Panc1 (cell line): ENCODE results near the gene KRT6C. TPM values are rescaled to one million over a fixed set of nuclear protein-coding genes. Genes with fewer than 3 reads are reported as not detected.

Experiments used
- ATAC-seq: fragments of 200-7000 bp; cut with Tn5 transposase; 2 replicates; pipeline ENCODE4 v1.9.1; 2020; ENCODE audit warnings: mild to moderate bottlenecking, moderate library complexity
- BruUV-seq: library from RNA; stranded (reverse); fragments of 400-500 nt; replicated peaks from 2 replicates; lab custom pipeline; 2021; lab: Mats Ljungman, UMichigan
- CTCF ChIA-PET: fragments of 300-600 bp; sonication (Branson Sonifier 250); formaldehyde crosslinking; loops from one replicate; lab custom pipeline; 2022; ENCODE audit warnings: antibody characterized with exemption; lab: Charles Lee
- POLR2A ChIA-PET: fragments of 300-600 bp; sonication (Branson Sonifier 250); formaldehyde crosslinking; loops from one replicate; lab custom pipeline; 2022; ENCODE audit warnings: antibody characterized with exemption; lab: Charles Lee
- DNase-seq: peaks from one replicate; pipeline ENCODE4 v3.0.0-alpha.2; 2010; ENCODE audit warnings: low read depth, low spot score
- H3K27ac ChIP-seq: 2 replicates; pipeline ENCODE4 v1.5.1; 2011; ENCODE audit warnings: mild to moderate bottlenecking, low read length, inconsistent platforms
- H3K27me3 ChIP-seq: fragments of 200-500 bp; sonication (Bioruptor generic); 2 replicates; pipeline ENCODE4 v1.6.0; 2014; ENCODE audit warnings: low read length, inconsistent platforms; ENCODE audit not compliant: control insufficient read depth, insufficient read depth
- H3K36me3 ChIP-seq: fragments of 200-500 bp; sonication (Bioruptor generic); 2 replicates; pipeline ENCODE4 v1.5.1; 2014; ENCODE audit warnings: inconsistent platforms, mild to moderate bottlenecking, low read length, moderate library complexity; ENCODE audit not compliant: control insufficient read depth, insufficient read depth
- H3K4me1 ChIP-seq: 2 replicates; pipeline ENCODE4 v1.5.1; 2011; ENCODE audit warnings: inconsistent platforms, mild to moderate bottlenecking, low read length, moderate library complexity; ENCODE audit not compliant: control insufficient read depth, insufficient read depth
- H3K4me3 ChIP-seq, 2 experiments: 2 replicates each; pipeline ENCODE4 v1.5.1; 2011 to 2012; ENCODE audit warnings: low read depth in 2 of 2, low read length in 2 of 2, mild to moderate bottlenecking in 2 of 2, inconsistent platforms in 1 of 2, moderate library complexity in 1 of 2
- H3K9me3 ChIP-seq: fragments of 200-500 bp; sonication (Bioruptor generic); 2 replicates; pipeline ENCODE4 v1.5.1; 2014; ENCODE audit warnings: low read depth, mild to moderate bottlenecking, inconsistent platforms, low read length, moderate library complexity; ENCODE audit not compliant: control insufficient read depth, insufficient read depth
- CTCF ChIP-seq: fragments of 450-650 bp; IDR thresholded peaks from 2 replicates; pipeline ENCODE4 v1.5.1; 2017; ENCODE audit warnings: mild to moderate bottlenecking
- POLR2AphosphoS5 ChIP-seq: IDR thresholded peaks from 2 replicates; pipeline ENCODE4 v1.6.1; 2012; ENCODE audit warnings: mild to moderate bottlenecking, low read depth, low read length, moderate library complexity
- REST ChIP-seq, 2 experiments: IDR thresholded peaks; 2 replicates each; pipeline ENCODE4 v1.6.1; 2011 to 2012; ENCODE audit warnings: low read depth in 2 of 2, control low read depth in 1 of 2, low read length in 1 of 2, mild to moderate bottlenecking in 1 of 2, moderate library complexity in 1 of 2; ENCODE audit not compliant: insufficient read depth in 1 of 2
- SIN3A ChIP-seq: IDR thresholded peaks from 2 replicates; pipeline ENCODE4 v1.6.1; 2012; ENCODE audit warnings: low read depth, mild to moderate bottlenecking, low read length, moderate library complexity, borderline replicate concordance; ENCODE audit not compliant: insufficient read depth
- TCF7L2 ChIP-seq: IDR thresholded peaks from 2 replicates; pipeline ENCODE4 v1.6.1; 2011; ENCODE audit warnings: mild to moderate bottlenecking, low read depth, low read length, inconsistent platforms
- in situ Hi-C: cut with HindIII; loops from 2 replicates; pipeline ENCODE4 v1.10.0; 2016; ENCODE audit warnings: low sequenced_read_pairs, low pct_unique_long_range_greater_than_20kb
- intact Hi-C: fragments of 100-400 bp; cut with micrococcal nuclease; formaldehyde crosslinking; loops from one replicate; pipeline ENCODE4 v1.10.0; 2022; ENCODE audit not compliant: unreplicated experiment
- total RNA-seq: library from RNA; stranded (reverse); gene quantifications from one replicate; pipeline ENCODE4 v1.2.1, GENCODE V29; 2021; ENCODE audit not compliant: unreplicated experiment

The KRT6C gene
- total RNA-seq, 1 experiment from 2014 or later, result not detected

- no peaks in the 10 kb centered on the region for H3K4me1 ChIP-seq
- ChIA-PET CTCF (no interaction called here), POLR2A (no interaction called here)
- no peaks in the 10 kb centered on the region for H3K36me3 ChIP-seq
- peak; percentile 65 for DNase-seq
- H3K27me3 ChIP-seq, result peaks cover 19% of the 10 kb centered on the region
- intact Hi-C loops, result no loop called here
- H3K4me3 ChIP-seq, result no peak within 1 kb of the TSS
- BruUV-seq, result no TSS peak
- TF ChIP-seq REST (IDR thresholded peaks at IDR 0.05; ENCODE audit: insufficient read depth in 1 of 2, low read depth in 2 of 2, low read length in 1 of 2), result no peak
- TF ChIP-seq CTCF, result no peak
- no peak for TF ChIP-seq POLR2AphosphoS5
- no peak for TF ChIP-seq SIN3A
- TF ChIP-seq TCF7L2, result no peak
- in situ Hi-C loops, result no loop called here
- ATAC-seq, result peak; percentile 38
- H3K9me3 ChIP-seq, result no peaks in the 10 kb centered on the region
- H3K27ac ChIP-seq, result no peak within 1 kb of the TSS
Measured at GRCh38 chr12:52434081-52434733, 39.4 kb downstream of the KRT6C start, which contains the start of gene KRT75. Gene KRT75 (minus strand): TSS chr12:52434371. CDS start chr12:52434304, 67 bp downstream.

- H3K27ac ChIP-seq, result no peak overlapping the region
- ATAC-seq (no peak), DNase-seq (no peak)
- peaks cover 22% of the 10 kb centered on the region for H3K27me3 ChIP-seq
- ChIA-PET POLR2A (no interaction called here), CTCF (no interaction called here)
- TF ChIP-seq CTCF, result no peak
- no peak for TF ChIP-seq POLR2AphosphoS5
- no peak for TF ChIP-seq TCF7L2
- TF ChIP-seq REST (IDR thresholded peaks at IDR 0.05; ENCODE audit: insufficient read depth in 1 of 2, low read depth in 2 of 2, low read length in 1 of 2), result no peak
- no peak for TF ChIP-seq SIN3A
- no TSS peak for BruUV-seq
- H3K4me3 ChIP-seq, result no peak overlapping the region
- no peaks in the 10 kb centered on the region for H3K36me3 ChIP-seq
- H3K9me3 ChIP-seq, result no peaks in the 10 kb centered on the region
- in situ Hi-C loops, result no loop called here
- intact Hi-C loops, result no loop called here
- no peaks in the 10 kb centered on the region for H3K4me1 ChIP-seq
Measured at GRCh38 chr12:52433501-52434080, 40.0 kb downstream of the KRT6C start.
